A673 (cell line): Measurements from ENCODE around the gene DCHS2. TPM values are rescaled to one million over a fixed set of nuclear protein-coding genes. Genes with fewer than 3 reads are reported as not detected.

ENCODE experiments used
- BruUV-seq: library from RNA; stranded (reverse); fragments of 400-500 nt; replicated peaks from 2 replicates; lab custom pipeline; 2021; lab: Mats Ljungman, UMichigan
- CTCF ChIA-PET: fragments of 300-600 bp; sonication (Branson Sonifier 250); formaldehyde crosslinking; loops from one replicate; lab custom pipeline; 2022; ENCODE audit warnings: antibody characterized with exemption; lab: Charles Lee
- POLR2A ChIA-PET: fragments of 300-600 bp; sonication (Branson Sonifier 250); formaldehyde crosslinking; loops from one replicate; lab custom pipeline; 2022; ENCODE audit warnings: antibody characterized with exemption; ENCODE audit not compliant: low non-redundant PET; lab: Charles Lee
- DNase-seq: peaks from one replicate; pipeline ENCODE4 v3.0.0-alpha.2; 2015; ENCODE audit warnings: low spot score
- H3K27ac ChIP-seq: fragments of 200-600 bp; sonication (generic); 2 replicates; pipeline ENCODE4 v1.5.1; 2016; ENCODE audit warnings: mixed run types, low read depth, mild to moderate bottlenecking, mixed read lengths, antibody characterized with exemption, low read length; ENCODE audit not compliant: poor library complexity, severe bottlenecking
- H3K27me3 ChIP-seq: fragments of 200-600 bp; sonication (generic); replicated peaks from 2 replicates; pipeline ENCODE4 v1.6.1; 2017; ENCODE audit warnings: mixed run types, low read depth, mild to moderate bottlenecking, mixed read lengths, antibody characterized with exemption, low read length; ENCODE audit not compliant: insufficient read depth, poor library complexity
- H3K36me3 ChIP-seq: fragments of 200-600 bp; sonication (generic); 2 replicates; pipeline ENCODE4 v1.6.1; 2016; ENCODE audit warnings: mixed run types, mild to moderate bottlenecking, mixed read lengths, antibody characterized with exemption, low read length; ENCODE audit not compliant: insufficient read depth, poor library complexity, severe bottlenecking
- H3K4me1 ChIP-seq: fragments of 200-600 bp; sonication (generic); 2 replicates; pipeline ENCODE4 v1.6.1; 2017; ENCODE audit warnings: mixed run types, mild to moderate bottlenecking, mixed read lengths, antibody characterized with exemption, low read length; ENCODE audit not compliant: insufficient read depth, poor library complexity, severe bottlenecking
- H3K4me3 ChIP-seq: fragments of 200-600 bp; sonication (generic); 2 replicates; pipeline ENCODE4 v1.5.1; 2016; ENCODE audit warnings: low read depth, mixed run types, mild to moderate bottlenecking, mixed read lengths, low read length; ENCODE audit not compliant: poor library complexity, severe bottlenecking
- H3K9me3 ChIP-seq: fragments of 200-600 bp; sonication (generic); 2 replicates; pipeline ENCODE4 v1.6.1; 2016; ENCODE audit warnings: mixed run types, low read depth, mild to moderate bottlenecking, mixed read lengths, antibody characterized with exemption, low read length; ENCODE audit not compliant: poor library complexity, severe bottlenecking
- CTCF ChIP-seq: fragments of 300-800, 200-600 bp; sonication (generic); conservative IDR thresholded peaks from 2 replicates; pipeline ENCODE4 v1.5.1; 2017; ENCODE audit warnings: low read depth, mild to moderate bottlenecking, antibody characterized with exemption, low read length, moderate library complexity, mixed read lengths
- EZH2 ChIP-seq: fragments of 200-600 bp; sonication (generic); IDR thresholded peaks from 2 replicates; pipeline ENCODE4 v1.6.1; 2017; ENCODE audit warnings: borderline replicate concordance, low read depth, mild to moderate bottlenecking, mixed read lengths, antibody characterized with exemption, low read length; ENCODE audit not compliant: poor library complexity, severe bottlenecking
- intact Hi-C: fragments of 100-400 bp; cut with micrococcal nuclease; formaldehyde crosslinking; loops from one replicate; pipeline ENCODE4 v1.10.0; 2022; ENCODE audit not compliant: unreplicated experiment
- total RNA-seq: library from RNA; stranded (reverse); gene quantifications from 2 replicates; pipeline ENCODE4 v1.2.3, GENCODE V29; 2021

The DCHS2 gene
- total RNA-seq, 1 experiment from 2014 or later = 0.58 TPM

- Histone ChIP-seq H3K36me3 (no peaks in the 10 kb centered on the region), H3K9me3 (no peaks in the 10 kb centered on the region), H3K4me1 (no peaks in the 10 kb centered on the region), H3K27me3 (no peaks in the 10 kb centered on the region), H3K27ac (no peak overlapping the region), H3K4me3 (no peak overlapping the region)
- POLR2A ChIA-PET = no interaction called here
- TF ChIP-seq CTCF = no peak
- TF ChIP-seq EZH2 = no peak
- BruUV-seq = no TSS peak
- peak; percentile 60 for DNase-seq
- CTCF ChIA-PET = no interaction called here
- intact Hi-C loops = no loop called here
Measured at GRCh38 chr4:154294652-154295350, 196.8 kb downstream of the DCHS2 start.

GRCh38 chr4:154293427-154293826, 198.2 kb downstream of the DCHS2 start:
- TF ChIP-seq EZH2 = no peak
- no peak for TF ChIP-seq CTCF
- ChIA-PET CTCF (no interaction called here), POLR2A (no interaction called here)
- Histone ChIP-seq H3K36me3 (no peaks in the 10 kb centered on the region), H3K4me3 (no peak overlapping the region), H3K4me1 (no peaks in the 10 kb centered on the region), H3K27me3 (no peaks in the 10 kb centered on the region), H3K27ac (no peak overlapping the region), H3K9me3 (no peaks in the 10 kb centered on the region)
- no TSS peak for BruUV-seq
- intact Hi-C loops = no loop called here
- DNase-seq = no peak

- ChIA-PET POLR2A (no interaction called here), CTCF (no interaction called here)
- DNase-seq = no peak
- H3K4me3 ChIP-seq = no peak overlapping the region
- TF ChIP-seq EZH2 (no peak), CTCF (no peak)
- H3K27ac ChIP-seq = no peak overlapping the region
- H3K9me3 ChIP-seq = no peaks in the 10 kb centered on the region
- H3K36me3 ChIP-seq = no peaks in the 10 kb centered on the region
- no peaks in the 10 kb centered on the region for H3K4me1 ChIP-seq
- H3K27me3 ChIP-seq = no peaks in the 10 kb centered on the region
- intact Hi-C loops = no loop called here
- no TSS peak for BruUV-seq
Measured at GRCh38 chr4:154292589-154292988, 199.0 kb downstream of the DCHS2 start.
